CD4-positive, alpha-beta T cell treated with Interleukin-2 at 100 ng/mL for 4 hours (primary cell): Measurements from ENCODE around the gene SAMD4B.
A peak's percentile ranks its signal among the peaks of the same experiment; 100 is the strongest.
"Not testable (repeated sequence)": the region's sequence is repeated elsewhere in the genome, so short reads cannot be mapped to it uniquely, and the experiment has no call there.

ENCODE experiments used
- DNase-seq: peaks from one replicate; pipeline ENCODE4 v3.0.0-alpha.2; 2020; ENCODE audit warnings: low spot score

Gene SAMD4B

GRCh38 chr19:39334444-39334976 lies 7.7 kb upstream of the SAMD4B start:
- DNase-seq = no peak

DNA sequence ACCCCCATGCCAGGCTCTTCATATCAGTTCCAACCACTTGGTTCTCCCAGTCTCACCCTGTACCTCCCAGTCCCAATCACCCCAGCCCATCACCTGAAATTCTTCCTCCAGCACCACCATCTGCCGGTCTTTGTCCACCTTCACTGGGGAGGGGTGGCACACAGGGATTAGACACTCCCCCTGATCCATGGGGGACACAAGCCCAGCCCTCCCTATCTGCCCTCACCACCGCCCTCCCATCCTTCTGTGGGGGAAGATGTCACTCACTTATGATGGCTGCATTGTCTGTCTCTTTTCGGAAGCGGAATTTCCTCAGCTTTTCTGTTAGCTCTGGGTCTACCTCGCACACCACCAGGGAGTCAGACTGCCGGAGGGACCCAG lies 7.1 kb upstream of the SAMD4B start:
- DNase-seq = peak; percentile 13

GRCh38 chr19:39336483-39336882 lies 5.7 kb upstream of the SAMD4B start:
- DNase-seq = no peak

GRCh38 chr19:39339674-39340073 lies 2.5 kb upstream of the SAMD4B start:
- no peak for DNase-seq

DNA sequence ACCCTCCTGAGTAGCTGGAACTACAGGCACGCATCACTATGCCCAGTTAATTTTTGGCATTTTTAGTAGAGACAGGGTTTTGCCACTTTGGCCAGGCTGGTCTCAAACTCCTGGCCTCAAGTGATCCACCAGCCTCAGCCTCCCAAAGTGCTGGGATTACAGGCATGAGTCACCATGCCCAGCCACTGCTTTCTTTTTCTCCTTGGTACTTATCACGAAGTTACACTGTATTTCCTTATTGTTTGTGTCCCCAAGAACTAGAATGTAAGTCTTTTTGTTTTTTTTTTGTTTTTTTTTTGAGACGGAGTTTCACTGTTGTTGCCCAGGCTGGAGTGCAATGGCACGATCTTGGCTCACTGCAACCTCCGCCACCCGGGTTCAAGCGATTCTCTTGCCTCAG lies 2.1 kb upstream of the SAMD4B start:
- DNase-seq = not testable (repeated sequence)

DNA sequence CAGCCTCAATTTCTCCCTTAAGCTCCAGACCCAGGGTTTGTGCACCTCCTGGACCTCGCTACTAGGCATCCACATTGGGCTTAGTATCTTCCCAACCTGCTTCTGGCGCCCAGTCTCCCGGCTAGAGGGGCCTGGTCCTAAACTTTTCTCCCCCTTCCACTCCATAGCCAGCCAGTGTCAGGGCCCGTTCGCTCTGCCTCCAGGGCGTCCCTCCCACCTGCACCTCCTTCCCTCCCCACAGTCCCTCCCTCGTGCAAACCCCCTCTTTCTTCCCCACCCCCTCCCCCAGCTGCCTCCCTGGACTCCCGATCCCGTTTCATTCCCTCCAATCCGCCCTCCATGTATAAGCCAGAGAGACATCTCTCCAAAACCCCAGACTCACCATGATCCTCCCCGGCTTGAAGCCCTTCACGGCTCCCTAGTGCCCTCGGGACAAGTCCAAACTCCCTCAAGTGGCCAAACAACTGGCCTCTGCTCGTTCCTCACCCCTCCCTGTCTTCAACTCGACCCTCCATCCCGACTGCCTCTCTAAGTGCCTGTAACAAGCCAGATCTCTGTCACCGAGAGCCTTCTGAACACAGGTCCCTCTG lies 997 bp upstream of the SAMD4B start:
- no peak for DNase-seq

DNA sequence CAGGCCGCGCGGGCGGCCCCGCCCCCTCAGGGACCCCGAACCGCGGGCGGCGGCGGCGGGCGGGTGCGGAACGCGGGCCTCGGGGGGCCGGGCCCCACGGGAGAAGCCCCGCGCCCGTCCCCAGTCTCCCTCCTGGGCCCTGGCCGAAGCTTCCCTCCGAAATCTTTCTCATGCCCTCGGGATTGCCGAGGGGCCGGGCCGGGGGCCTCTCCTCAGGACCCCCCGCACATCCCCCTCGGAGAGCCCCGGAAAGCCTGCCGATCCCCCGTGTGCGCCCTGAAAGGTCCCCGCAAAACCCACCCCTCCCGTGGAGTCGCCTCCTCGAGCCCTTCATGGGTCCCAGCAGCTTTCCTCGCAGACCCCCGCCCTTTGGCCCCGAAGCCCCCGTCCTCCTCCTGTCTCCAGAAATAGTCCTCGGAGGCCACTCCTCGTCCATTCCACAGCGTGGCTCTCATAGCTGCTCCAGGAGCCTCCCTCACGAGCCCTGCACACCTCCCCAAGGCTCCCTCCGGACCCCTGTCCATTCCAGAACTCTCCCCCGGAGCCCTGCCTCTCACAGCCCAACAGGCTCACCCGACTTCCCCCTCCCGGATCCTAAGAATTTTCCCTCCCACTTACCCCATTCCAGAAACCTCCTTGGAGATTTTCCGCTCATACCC lies 555 bp downstream of the SAMD4B start:
- DNase-seq = no peak

DNA sequence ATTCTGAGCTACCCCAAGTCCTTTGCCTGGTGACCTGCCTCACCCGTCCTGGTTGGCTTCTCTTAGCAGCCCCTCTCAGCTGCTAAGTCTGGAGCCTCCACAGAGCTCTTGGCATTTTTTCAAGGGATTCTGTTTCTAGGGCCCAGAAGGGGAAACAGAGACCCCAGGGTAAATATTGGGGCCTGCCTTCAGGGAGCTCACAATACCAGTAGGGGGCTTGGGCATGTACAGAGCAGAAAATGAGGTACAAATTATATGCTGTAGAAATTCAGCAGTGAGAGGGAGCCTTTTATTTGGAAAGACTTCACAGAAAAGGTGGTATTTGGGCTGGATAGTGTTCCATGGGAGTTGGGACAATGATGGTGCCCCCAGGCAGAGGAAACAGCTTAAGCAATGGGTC lies 3.7 kb downstream of the SAMD4B start:
- DNase-seq = no peak

DNA sequence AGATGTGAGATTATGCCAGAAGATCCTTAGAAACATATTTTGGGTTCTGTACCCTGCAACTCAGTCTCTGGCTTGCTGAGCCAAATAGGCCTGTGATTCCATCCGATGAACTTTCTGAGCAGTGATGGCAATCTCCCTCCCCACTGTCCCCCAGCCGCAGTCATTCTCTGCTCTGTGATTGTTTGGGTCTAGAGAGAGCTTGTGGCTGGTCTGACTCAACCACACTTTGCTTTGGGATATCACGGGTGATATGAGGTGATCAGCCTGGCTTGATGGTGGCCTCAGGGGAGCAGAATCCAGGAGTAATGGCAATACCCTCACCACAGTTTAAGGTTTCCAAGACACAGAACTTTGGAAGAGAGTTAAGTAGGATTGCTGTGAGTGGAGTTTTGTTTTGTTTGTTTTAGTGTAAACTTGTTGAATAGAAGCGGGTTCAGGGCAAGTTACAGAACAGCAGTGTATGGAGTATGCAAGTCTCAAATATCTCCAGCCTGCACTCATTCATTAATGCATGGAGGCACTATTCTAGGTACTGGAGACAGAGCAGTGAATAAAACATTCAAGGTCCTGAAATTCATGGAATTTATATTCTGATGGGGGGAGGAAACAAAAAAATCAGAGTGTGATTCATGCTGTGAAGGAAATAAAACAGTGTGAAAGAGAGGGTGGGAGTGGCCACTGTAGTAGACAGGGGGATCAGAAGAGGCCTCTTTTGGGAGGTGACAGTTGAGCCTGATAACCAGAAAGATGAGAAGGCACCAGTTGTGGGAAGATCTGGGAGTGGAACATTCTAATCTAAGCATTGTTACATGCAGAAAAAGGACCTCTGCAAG lies 5.3 kb downstream of the SAMD4B start:
- no peak for DNase-seq

- no peak for DNase-seq
Measured at GRCh38 chr19:39349326-39349725, 7.1 kb downstream of the SAMD4B start.

DNA sequence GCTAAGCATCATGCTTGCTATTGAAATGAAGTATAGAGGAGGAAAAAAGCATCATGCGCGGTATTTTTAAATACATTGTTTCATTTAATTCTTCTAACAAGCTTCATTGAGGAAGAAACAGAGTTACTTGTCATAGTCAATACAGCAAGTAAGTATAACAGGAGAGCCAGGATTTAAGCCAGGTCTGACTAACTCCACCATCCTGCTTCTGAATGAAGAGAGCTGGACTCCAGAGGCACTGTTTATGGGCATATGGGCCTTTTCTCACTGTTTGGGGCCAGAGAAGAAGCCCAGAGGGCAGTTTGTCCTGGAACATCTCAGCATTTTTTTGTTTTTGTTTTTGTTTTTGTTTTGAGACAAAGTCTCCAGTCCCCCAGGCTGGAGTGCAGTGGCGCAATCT lies 7.9 kb downstream of the SAMD4B start:
- DNase-seq = no peak

DNA sequence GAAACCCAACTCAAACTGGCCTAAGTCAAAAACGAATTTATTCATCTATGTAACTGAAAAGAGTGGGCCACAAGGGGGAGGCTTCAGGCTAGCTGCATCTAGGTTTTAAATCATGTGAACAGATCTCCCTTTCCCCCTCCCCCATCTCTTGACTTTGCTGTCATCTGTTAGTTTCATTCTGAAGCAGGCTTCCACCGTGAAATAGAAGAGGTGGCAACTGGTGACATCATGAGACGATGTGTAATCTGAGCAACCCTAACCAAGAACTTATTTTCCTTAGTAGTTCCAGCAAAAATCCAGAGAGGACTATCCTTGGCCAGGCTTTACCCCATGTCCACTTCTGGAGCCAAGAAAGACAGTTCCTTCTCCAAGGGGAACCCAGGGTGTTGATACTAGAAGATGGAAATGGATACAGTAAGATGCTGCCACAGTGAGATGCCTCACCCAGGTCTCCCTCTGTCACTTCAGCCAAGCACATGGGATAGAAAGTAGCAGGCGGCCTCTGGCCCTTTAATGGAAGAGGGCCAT lies 9.4 kb downstream of the SAMD4B start:
- peak; percentile 23 for DNase-seq

DNA sequence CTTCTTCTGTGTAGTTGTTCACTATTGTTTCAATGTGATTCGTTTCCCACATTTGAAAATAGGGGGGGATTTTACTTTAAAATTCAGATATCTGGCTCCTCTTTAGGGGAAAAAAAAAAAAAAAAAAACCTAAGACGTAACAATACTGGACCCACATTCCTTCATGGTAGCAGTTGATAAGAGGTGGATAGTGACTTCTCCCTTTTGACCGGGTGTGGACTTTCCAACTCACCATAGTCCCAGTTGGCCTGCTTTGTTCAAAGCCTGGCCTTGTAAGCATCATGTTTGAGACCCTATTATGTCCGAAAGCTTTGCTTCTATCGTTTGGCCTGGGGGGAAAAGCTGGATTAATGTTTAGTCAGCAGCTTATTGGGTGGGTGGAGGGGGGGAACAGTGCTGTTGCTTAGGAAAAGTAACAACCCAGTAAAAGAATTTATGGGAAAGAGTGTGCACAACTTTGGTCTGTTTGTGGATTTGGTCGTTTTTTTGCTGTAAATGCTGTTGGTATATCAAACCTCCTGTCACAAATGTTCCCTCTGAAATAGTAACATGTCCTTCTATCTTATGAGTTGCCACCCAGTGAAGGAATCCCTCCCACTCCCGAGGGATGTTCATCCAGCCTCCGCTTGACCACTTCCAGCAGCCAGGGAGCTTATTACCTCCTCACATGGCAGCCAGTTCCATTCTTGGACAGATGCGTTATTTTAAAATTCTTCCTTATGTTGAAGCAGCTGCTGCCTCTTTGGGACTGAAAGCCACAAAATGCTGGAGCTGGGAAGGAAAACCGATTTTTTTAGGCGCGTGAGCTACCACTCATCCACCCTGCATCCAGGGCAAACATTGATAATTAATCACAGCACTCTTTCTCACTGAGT lies 10.4 kb downstream of the SAMD4B start:
- no peak for DNase-seq

- no peak for DNase-seq
Measured at GRCh38 chr19:39355253-39355652, 13.0 kb downstream of the SAMD4B start.

GRCh38 chr19:39356073-39356472 lies 13.9 kb downstream of the SAMD4B start:
- no peak for DNase-seq

DNA sequence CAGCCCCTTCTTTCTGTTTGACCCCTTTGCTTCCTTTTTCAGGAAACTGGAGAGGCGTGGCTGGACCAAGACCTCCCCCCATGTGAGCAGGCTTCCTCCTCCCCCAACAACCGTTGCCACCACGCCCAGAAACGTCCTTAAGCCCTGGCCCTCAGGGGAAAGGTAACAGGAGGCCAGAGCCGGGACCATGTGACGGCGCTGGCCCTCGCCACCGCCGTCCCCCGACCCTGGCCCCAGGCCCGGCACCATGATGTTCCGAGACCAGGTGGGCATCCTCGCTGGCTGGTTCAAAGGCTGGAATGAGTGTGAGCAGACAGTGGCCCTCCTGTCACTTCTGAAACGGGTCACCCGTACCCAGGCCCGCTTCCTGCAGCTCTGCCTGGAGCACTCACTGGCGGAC lies 14.4 kb downstream of the SAMD4B start:
- no peak for DNase-seq

GRCh38 chr19:39359026-39359425 lies 16.8 kb downstream of the SAMD4B start:
- no peak for DNase-seq

- no peak for DNase-seq
Measured at GRCh38 chr19:39360599-39360998, 18.4 kb downstream of the SAMD4B start.

- DNase-seq = no peak
Measured at GRCh38 chr19:39362682-39363657, 20.7 kb downstream of the SAMD4B start.

GRCh38 chr19:39363901-39364457 lies 21.8 kb downstream of the SAMD4B start:
- no peak for DNase-seq
